Lung (tissue), 12 donors: ENCODE data around the gene CTDSP2. TPM values are rescaled to one million over a fixed set of nuclear protein-coding genes. Genes with fewer than 3 reads are reported as not detected.

Source experiments
- ATAC-seq: fragments of 200-7000 bp; cut with Tn5 transposase; one replicate; pipeline ENCODE4 v1.9.1; 2020; ENCODE audit warnings: moderate number of reproducible peaks; ENCODE audit not compliant: insufficient read depth, low FRiP score
- DNase-seq, 3 donors: peaks; one replicate each; pipeline ENCODE4 v3.0.0-alpha.2; 2013 to 2017
- H3K27ac ChIP-seq, 2 donors: one replicate each; pipeline ENCODE4 v1.5.1; 2013; ENCODE audit warnings: mild to moderate bottlenecking in 2 of 2, moderate library complexity in 2 of 2, control low read depth in 1 of 2, inconsistent platforms in 1 of 2, low read depth in 1 of 2, low read length in 1 of 2
- H3K27me3 ChIP-seq, 3 donors: one replicate each; pipeline ENCODE4 v1.5.1; 2013; ENCODE audit warnings: low read length in 2 of 3; ENCODE audit not compliant: control insufficient read depth in 3 of 3, insufficient read depth in 3 of 3
- H3K36me3 ChIP-seq, 4 donors: one replicate each; pipeline ENCODE4 v1.5.1; 2013; ENCODE audit warnings: low read length in 4 of 4, mild to moderate bottlenecking in 1 of 4, moderate library complexity in 1 of 4; ENCODE audit not compliant: control insufficient read depth in 4 of 4, insufficient read depth in 4 of 4
- H3K4me1 ChIP-seq, 5 donors: one replicate each; pipeline ENCODE4 v1.5.1; 2013; ENCODE audit warnings: low read length in 5 of 5, mild to moderate bottlenecking in 2 of 5, moderate library complexity in 1 of 5; ENCODE audit not compliant: control insufficient read depth in 5 of 5, insufficient read depth in 5 of 5
- H3K4me3 ChIP-seq: one replicate; pipeline ENCODE4 v1.5.1; 2013; ENCODE audit warnings: mild to moderate bottlenecking, control low read depth, moderate library complexity
- H3K9ac ChIP-seq, 2 donors: one replicate each; pipeline ENCODE4 v1.5.1; 2013; ENCODE audit warnings: low read length in 2 of 2, control low read depth in 1 of 2; ENCODE audit not compliant: insufficient read depth in 1 of 2
- H3K9me3 ChIP-seq, 4 donors: one replicate each; pipeline ENCODE4 v1.5.1; 2013; ENCODE audit warnings: low read length in 3 of 4, mild to moderate bottlenecking in 1 of 4, moderate library complexity in 1 of 4; ENCODE audit not compliant: control insufficient read depth in 4 of 4, insufficient read depth in 3 of 4
- WGBS, 2 donors: extraction: QIAGEN DNeasy Blood & Tissue Kit; methylation state at CpG; one replicate each; pipeline ENCODE4 v1.1.7; 2013; 5-methylcytosine and 5-hydroxymethylcytosine counted together
- polyA plus RNA-seq, 2 donors: library from polyadenylated mRNA; stranded (reverse); fragments of 200-250 nt; gene quantifications; one replicate each; pipeline ENCODE4 v1.2.1, GENCODE V29; 2013
- total RNA-seq, 2 donors: library from RNA; depleted of rRNA in 1 of 2; stranded (reverse); fragments of >200 nt in 1 of 2; gene quantifications; one replicate each; pipeline ENCODE4 v1.2.1, GENCODE V29; 2014 to 2021
- TF ChIP-seq, protein P1 (sequence below): IDR thresholded peaks from 2 replicates; pipeline ENCODE4 v1.5.1; 2012; ENCODE audit warnings: mild to moderate bottlenecking; ENCODE audit errors: control extremely low read depth, extremely low read depth
- donor health status: control.
- donor health status: control.
- donor health status: Bipolar disorder and iron deficiency.
- donor health status: healthy.
- donor health status: DM: yes; HTN: yes; CAD: no.

CTDSP2 gene
- total and polyA plus RNA-seq, 4 donors, result 46.8 to 179 (median 133) TPM

DNA sequence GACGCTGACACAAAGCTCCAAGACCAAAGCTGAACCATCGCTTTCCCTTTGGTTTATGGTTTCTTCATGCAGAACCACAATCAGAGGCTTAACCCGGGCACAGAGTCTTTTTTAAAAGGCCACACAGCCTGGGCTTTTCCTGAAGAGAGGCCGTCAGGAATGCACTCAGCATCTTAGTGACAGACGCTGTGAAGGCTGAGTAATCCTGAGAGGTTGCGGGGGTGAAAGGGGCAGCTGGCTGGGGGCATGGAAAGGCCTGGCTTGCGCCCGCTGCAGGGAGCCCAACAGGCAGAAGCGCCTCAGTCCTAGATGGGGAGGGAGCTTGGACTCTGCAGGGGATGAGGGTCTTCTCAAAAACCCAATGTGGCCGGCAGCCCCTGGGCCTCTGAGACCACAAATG, 13.6 kb downstream of the CTDSP2 start:
- Histone ChIP-seq H3K27ac (peak overlapping the region in 1 of 2 donors; percentile 44), H3K4me1 (peaks cover 47 to 68% (median 51%) of the 10 kb centered on the region in 5 donors), H3K4me3 (no peak overlapping the region), H3K9ac (no peak overlapping the region), H3K27me3 (no peaks in the 10 kb centered on the region), H3K36me3 (peaks cover 4 to 21% (median 6%) of the 10 kb centered on the region in 4 donors), H3K9me3 (no peaks in the 10 kb centered on the region)
- no peak for DNase-seq
- TF ChIP-seq, protein P1, sequence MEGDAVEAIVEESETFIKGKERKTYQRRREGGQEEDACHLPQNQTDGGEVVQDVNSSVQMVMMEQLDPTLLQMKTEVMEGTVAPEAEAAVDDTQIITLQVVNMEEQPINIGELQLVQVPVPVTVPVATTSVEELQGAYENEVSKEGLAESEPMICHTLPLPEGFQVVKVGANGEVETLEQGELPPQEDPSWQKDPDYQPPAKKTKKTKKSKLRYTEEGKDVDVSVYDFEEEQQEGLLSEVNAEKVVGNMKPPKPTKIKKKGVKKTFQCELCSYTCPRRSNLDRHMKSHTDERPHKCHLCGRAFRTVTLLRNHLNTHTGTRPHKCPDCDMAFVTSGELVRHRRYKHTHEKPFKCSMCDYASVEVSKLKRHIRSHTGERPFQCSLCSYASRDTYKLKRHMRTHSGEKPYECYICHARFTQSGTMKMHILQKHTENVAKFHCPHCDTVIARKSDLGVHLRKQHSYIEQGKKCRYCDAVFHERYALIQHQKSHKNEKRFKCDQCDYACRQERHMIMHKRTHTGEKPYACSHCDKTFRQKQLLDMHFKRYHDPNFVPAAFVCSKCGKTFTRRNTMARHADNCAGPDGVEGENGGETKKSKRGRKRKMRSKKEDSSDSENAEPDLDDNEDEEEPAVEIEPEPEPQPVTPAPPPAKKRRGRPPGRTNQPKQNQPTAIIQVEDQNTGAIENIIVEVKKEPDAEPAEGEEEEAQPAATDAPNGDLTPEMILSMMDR, result no peak
- WGBS, 2 donors, result 35 to 51% methylated on average over 10 of the region's 10 CpGs
- peak; percentile 31 for ATAC-seq

DNA sequence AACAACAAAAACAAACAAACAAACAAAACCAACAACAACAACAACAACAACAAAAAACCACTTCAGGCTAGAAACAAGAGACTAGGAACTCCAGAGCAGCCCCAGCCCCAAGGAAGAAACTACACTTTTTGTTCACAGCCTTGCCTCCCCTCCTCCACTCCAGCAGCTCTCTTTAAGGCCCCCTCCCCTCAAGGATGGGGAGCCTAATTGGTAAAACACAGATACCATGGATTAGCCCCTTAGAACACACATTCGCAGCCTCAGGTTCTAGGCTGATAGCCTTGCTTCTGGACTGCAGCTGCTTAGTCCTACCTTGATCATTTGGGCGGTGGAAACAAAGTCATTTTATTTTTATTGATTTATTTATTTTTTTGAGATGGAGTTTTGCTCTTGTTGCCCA, 16.1 kb downstream of the CTDSP2 start:
- H3K4me1 ChIP-seq, result peaks cover 26 to 42% (median 37%) of the 10 kb centered on the region in 5 donors
- no peak for DNase-seq
- no peaks in the 10 kb centered on the region for H3K9me3 ChIP-seq
- no peak overlapping the region for H3K9ac ChIP-seq
- no peaks in the 10 kb centered on the region for H3K27me3 ChIP-seq
- no peak overlapping the region for H3K4me3 ChIP-seq
- H3K36me3 ChIP-seq, result peaks cover 18 to 46% (median 31%) of the 10 kb centered on the region in 4 donors
- 89 to 92% methylated on average over 2 of the region's 2 CpGs for WGBS, 2 donors
- no peak for ATAC-seq
- TF ChIP-seq, protein P1, result no peak
- H3K27ac ChIP-seq, result peak overlapping the region in 1 of 2 donors; percentile 69

DNA sequence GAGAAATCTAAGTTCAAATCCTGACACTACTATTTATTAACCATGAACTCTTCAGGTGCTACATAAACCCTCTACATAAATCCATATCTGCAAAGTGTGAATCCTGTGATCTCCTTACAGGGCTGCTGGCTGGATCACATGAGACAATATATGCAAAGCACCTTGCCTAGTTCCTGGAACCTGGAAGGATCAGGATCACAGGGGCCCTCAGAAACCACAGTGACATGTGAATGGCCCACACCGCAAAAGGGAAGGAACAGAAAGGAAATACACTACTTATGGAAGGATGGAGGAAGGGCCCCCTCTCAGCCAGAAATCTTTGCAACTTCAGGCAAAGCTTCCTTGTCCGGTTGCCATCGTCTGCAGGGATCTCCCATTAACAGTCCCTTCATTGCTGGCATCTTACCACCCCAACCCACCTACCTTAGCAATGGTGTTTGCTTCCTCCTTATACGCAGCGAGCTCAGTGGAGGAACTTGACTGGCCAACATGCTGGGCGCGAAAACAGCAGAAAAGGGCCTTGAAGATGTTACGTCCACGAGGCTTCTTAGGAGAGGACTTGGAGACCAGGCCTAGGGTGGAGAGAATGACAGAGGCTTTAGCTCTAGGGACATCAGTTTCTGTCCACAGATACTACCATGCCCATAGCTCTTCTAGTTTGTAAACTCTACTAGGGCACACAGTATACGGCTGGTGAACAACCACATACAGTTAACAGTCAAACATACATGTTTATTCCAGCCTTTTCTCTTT, 17.3 kb downstream of the CTDSP2 start:
- Histone ChIP-seq H3K27ac (peak overlapping the region in 1 of 2 donors; percentile 75), H3K36me3 (peaks cover 22 to 58% (median 42%) of the 10 kb centered on the region in 4 donors), H3K9ac (no peak overlapping the region), H3K4me1 (peaks cover 19 to 32% (median 29%) of the 10 kb centered on the region in 5 donors), H3K27me3 (no peaks in the 10 kb centered on the region), H3K4me3 (no peak overlapping the region), H3K9me3 (no peaks in the 10 kb centered on the region)
- ATAC-seq, result no peak
- 38 to 44% methylated on average over 10 of the region's 10 CpGs for WGBS, 2 donors
- TF ChIP-seq, protein P1, result no peak
- DNase-seq, result no peak
